ENCODE results near the gene AGGF1.
"Not testable (repeated sequence)": the region's sequence is repeated elsewhere in the genome, so short reads cannot be mapped to it uniquely, and the experiment has no call there.

The AGGF1 gene

DNA sequence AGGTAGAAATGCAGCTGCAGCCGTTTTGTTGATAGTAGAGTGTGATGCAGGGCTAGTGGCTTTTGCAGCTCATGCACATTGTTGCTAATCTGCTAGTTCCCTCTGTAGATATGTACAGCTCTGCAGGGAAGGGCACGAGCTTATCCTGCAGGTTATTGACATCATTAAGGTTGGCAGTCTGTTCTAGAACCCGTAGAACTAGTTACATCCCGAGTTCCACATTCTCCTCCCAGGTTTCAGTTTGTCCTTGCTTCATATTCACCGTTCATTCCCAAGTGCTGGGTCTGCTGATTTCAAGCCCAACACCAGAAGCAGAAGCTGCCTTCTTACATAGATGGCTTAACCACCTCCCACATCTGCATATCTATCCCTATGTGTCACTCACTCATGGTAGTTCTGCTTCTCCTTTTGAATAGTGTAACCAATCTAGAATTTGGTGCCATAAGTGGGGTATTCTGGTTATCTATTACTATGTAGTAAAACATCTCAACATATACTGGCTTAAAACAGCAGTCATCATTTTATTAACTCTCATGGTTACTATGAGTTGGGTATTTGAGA lies 39.2 kb upstream of the AGGF1 start:
- no peak for DNase-seq (ENCODE audit: low read depth)
- TF ChIP-seq CTCF (conservative IDR thresholded peaks at IDR 0.05; ENCODE audit: control insufficient read depth, insufficient read depth, low read depth, low read length): no peak
- H3K4me3 ChIP-seq (ENCODE audit: control insufficient read depth, low read depth, low read length): no peak overlapping the region

DNA sequence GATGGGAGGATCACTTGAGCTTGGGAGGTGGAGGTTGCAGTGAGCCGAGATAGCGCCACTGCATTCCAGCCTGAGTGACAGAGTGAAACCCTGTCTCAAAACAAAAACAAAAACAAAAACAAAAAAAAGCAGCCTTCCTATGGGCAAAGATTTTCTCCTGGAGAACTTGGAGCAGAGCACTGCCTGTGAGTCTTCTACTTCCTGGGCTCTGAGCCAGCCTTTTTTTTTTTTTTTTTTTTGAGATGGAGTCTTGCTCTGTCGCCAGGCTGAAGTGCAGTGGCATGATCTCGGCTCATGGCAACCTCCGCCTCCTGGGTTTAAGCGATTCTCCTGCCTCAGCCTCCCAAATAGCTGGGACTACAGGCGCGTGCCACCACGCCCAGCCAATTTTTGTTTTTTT lies 36.8 kb upstream of the AGGF1 start:
- DNase-seq (ENCODE audit: low read depth); H3K4me3 ChIP-seq (ENCODE audit: control insufficient read depth, low read depth, low read length): not testable (repeated sequence)

GRCh38 chr5:76994337-76994736 lies 35.9 kb upstream of the AGGF1 start:
- DNase-seq (ENCODE audit: low read depth): no peak
- H3K4me3 ChIP-seq (ENCODE audit: control insufficient read depth, low read depth, low read length): no peak overlapping the region
- no peak for TF ChIP-seq CTCF (conservative IDR thresholded peaks at IDR 0.05; ENCODE audit: control insufficient read depth, insufficient read depth, low read depth, low read length)

DNA sequence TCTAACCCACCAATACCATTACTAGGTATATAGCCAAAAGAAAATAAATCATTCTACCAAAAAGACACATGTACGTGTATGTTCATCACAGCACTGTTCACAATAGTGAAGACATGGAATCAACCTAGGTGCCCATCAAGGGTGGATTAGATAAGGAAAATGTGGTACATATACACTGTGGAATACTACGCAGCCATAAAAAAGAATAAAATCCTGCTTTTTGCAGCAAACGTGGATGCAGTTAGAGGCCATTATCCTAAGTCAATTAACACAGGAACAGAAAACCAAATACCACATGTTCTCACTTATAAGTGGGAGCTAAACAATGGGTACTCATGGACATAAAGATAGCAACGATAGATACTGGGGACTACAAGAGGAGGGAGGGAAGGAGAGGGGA lies 32.0 kb upstream of the AGGF1 start:
- H3K4me3 ChIP-seq (ENCODE audit: control insufficient read depth, low read depth, low read length); DNase-seq (ENCODE audit: low read depth): not testable (repeated sequence)

DNA sequence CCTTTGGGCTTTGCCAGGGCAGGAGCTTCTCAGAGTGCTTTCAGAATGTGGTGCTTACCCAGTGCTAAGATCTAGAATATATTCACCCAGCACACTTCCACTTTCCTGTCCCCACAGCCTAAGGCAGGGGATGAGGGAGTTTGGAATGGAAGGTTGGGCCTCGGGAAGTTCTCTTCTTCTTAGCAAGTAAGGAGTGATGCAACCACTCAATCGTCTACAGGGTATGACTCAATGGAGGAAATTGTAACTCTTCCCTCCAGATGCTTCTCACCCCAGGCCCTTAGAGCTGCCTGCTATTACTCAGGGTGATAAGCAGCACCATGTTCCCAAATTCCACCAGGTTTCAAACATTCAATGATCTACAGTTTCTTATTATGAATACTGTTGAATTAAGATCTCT lies 30.8 kb upstream of the AGGF1 start:
- no peak for TF ChIP-seq CTCF (conservative IDR thresholded peaks at IDR 0.05; ENCODE audit: control insufficient read depth, insufficient read depth, low read depth, low read length)
- DNase-seq (ENCODE audit: low read depth): peak; percentile 80
- H3K4me3 ChIP-seq (ENCODE audit: control insufficient read depth, low read depth, low read length): no peak overlapping the region

- H3K4me3 ChIP-seq (ENCODE audit: control insufficient read depth, low read depth, low read length): no peak overlapping the region
- no peak for DNase-seq (ENCODE audit: low read depth)
- no peak for TF ChIP-seq CTCF (conservative IDR thresholded peaks at IDR 0.05; ENCODE audit: control insufficient read depth, insufficient read depth, low read depth, low read length)
Measured at GRCh38 chr5:77003246-77003645, 27.0 kb upstream of the AGGF1 start.

DNA sequence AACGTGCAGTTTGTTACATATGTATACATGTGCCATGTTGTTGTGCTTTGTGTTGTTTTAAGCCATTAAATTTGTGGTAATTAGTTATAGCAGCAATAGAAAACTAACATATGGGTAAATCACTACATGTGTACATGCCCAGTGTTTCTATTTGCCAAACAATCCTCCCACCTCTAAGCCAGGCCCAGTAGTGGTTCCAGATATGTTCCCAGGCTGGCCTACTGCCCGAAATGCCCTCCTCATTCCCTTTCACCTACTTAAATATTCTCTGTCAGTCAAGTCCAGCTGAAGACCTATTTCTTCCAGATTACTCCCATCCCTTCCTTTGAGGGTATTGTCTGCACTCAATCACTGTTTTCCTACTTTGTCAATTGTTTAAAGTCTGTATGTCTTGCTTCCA lies 24.1 kb upstream of the AGGF1 start:
- no peak for TF ChIP-seq CTCF (conservative IDR thresholded peaks at IDR 0.05; ENCODE audit: control insufficient read depth, insufficient read depth, low read depth, low read length)
- no peak for DNase-seq (ENCODE audit: low read depth)
- no peak overlapping the region for H3K4me3 ChIP-seq (ENCODE audit: control insufficient read depth, low read depth, low read length)

GRCh38 chr5:77008413-77008812 lies 21.8 kb upstream of the AGGF1 start:
- no peak overlapping the region for H3K4me3 ChIP-seq (ENCODE audit: control insufficient read depth, low read depth, low read length)
- DNase-seq (ENCODE audit: low read depth): no peak
- no peak for TF ChIP-seq CTCF (conservative IDR thresholded peaks at IDR 0.05; ENCODE audit: control insufficient read depth, insufficient read depth, low read depth, low read length)
